A549 (cell line): ENCODE data around the gene CAMTA1. TPM values are rescaled to one million over a fixed set of nuclear protein-coding genes. Genes with fewer than 3 reads are reported as not detected.

ENCODE experiments used
- ATAC-seq, 2 experiments: fragments of 200-7000 bp in 1 of 2; fragments of >200 bp in 1 of 2; cut with Nextera tagmentation in 1 of 2; cut with Tn5 transposase in 1 of 2; 3 replicates each; pipeline versions ENCODE4 v1.8.0 to v1.9.1; 2018 to 2020; ENCODE audit warnings: mild to moderate bottlenecking in 1 of 2, moderate library complexity in 1 of 2
- CTCF ChIA-PET: fragments of 300-600 bp; sonication (Branson Sonifier 250); formaldehyde crosslinking; extraction: SDS; loops from one replicate; lab custom pipeline; 2021; ENCODE audit warnings: antibody characterized with exemption, inconsistent platforms; lab: Yijun Ruan, JAX
- POLR2A ChIA-PET: fragments of 350-600 bp; formaldehyde crosslinking; extraction: SDS; loops from one replicate; lab custom pipeline; 2021; ENCODE audit warnings: antibody characterized with exemption, inconsistent platforms; lab: Yijun Ruan, JAX
- DNase-seq, 2 experiments: peaks; one replicate each; pipeline versions ENCODE4 v3.0.0 to v3.0.0-alpha.2; 2011 to 2016; ENCODE audit warnings: low read depth in 1 of 2, low spot score in 1 of 2
- FAIRE-seq: peaks from 2 replicates; lab custom pipeline; 2011; peaks lifted over from hg19 to GRCh38; lab: Jason Lieb, UNC
- H3K27ac ChIP-seq, 2 experiments: fragments of >200 bp; sonication (Bioruptor Twin); formaldehyde crosslinking; 3 replicates each; pipeline ENCODE4 v1.5.1; 2016 to 2017
- H3K4me1 ChIP-seq: fragments of >200 bp; sonication (Bioruptor Twin); formaldehyde crosslinking; 3 replicates; pipeline ENCODE4 v1.6.1; 2016
- H3K4me2 ChIP-seq: fragments of >200 bp; sonication (Bioruptor Twin); formaldehyde crosslinking; 3 replicates; pipeline ENCODE4 v1.6.1; 2016
- H3K4me3 ChIP-seq: fragments of >200 bp; sonication (Bioruptor Twin); formaldehyde crosslinking; 3 replicates; pipeline ENCODE4 v1.5.1; 2016
- H3K9me3 ChIP-seq: fragments of >200 bp; sonication (Bioruptor Twin); formaldehyde crosslinking; 3 replicates; pipeline ENCODE4 v1.6.1; 2016
- ATOH8 ChIP-seq: fragments of 250-450 bp; sonication (Bioruptor Pico); IDR thresholded peaks from 2 replicates; pipeline ENCODE4 v1.5.0; 2020; ENCODE audit warnings: low read depth, mild to moderate bottlenecking, moderate library complexity
- CEBPB ChIP-seq, 2 experiments: fragments of >200 bp in 1 of 2; sonication (Bioruptor Twin) in 1 of 2; formaldehyde crosslinking in 1 of 2; IDR thresholded peaks; 2 replicates each; pipeline ENCODE4 v1.6.1; 2012 to 2016
- CHD2 ChIP-seq: fragments of 150-350 bp; IDR thresholded peaks from 2 replicates; pipeline ENCODE4 v1.6.1; 2014; ENCODE audit warnings: low read length; ENCODE audit not compliant: partially characterized antibody
- CTCF ChIP-seq: fragments of >200 bp; sonication (Bioruptor Twin); formaldehyde crosslinking; IDR thresholded peaks from 3 replicates; pipeline ENCODE4 v1.5.1; 2016
- E2F6 ChIP-seq: IDR thresholded peaks from 2 replicates; pipeline ENCODE4 v1.6.1; 2012; ENCODE audit warnings: low read depth, borderline replicate concordance
- EHMT2 ChIP-seq: fragments of 200-600 bp; sonication (generic); IDR thresholded peaks from 2 replicates; pipeline ENCODE4 v1.6.1; 2016; ENCODE audit warnings: antibody characterized with exemption, low read depth, mild to moderate bottlenecking, moderate library complexity
- ELK1 ChIP-seq: fragments of 150-350 bp; IDR thresholded peaks from 2 replicates; pipeline ENCODE4 v1.6.1; 2014; ENCODE audit warnings: low read depth, mild to moderate bottlenecking, low read length
- FOSB ChIP-seq: fragments of 250-450 bp; sonication (Bioruptor Pico); IDR thresholded peaks from 2 replicates; pipeline ENCODE4 v1.5.0; 2020; ENCODE audit warnings: mild to moderate bottlenecking, moderate library complexity
- HOXB13 ChIP-seq: fragments of 250-450 bp; sonication (Bioruptor Pico); IDR thresholded peaks from 2 replicates; pipeline ENCODE4 v1.5.0; 2020; ENCODE audit warnings: low read depth, mild to moderate bottlenecking, moderate library complexity
- JUNB ChIP-seq: fragments of >200 bp; sonication (Bioruptor Twin); formaldehyde crosslinking; IDR thresholded peaks from 2 replicates; pipeline ENCODE4 v1.6.1; 2016
- KDM5A ChIP-seq: fragments of 200-600 bp; sonication (generic); IDR thresholded peaks from 2 replicates; pipeline ENCODE4 v1.6.1; 2016; ENCODE audit warnings: antibody characterized with exemption, mild to moderate bottlenecking
- MAZ ChIP-seq: fragments of 150-350 bp; IDR thresholded peaks from 2 replicates; pipeline ENCODE4 v1.6.1; 2014; ENCODE audit warnings: antibody characterized with exemption, low read depth, low read length, borderline replicate concordance
- NFE2L2 ChIP-seq: fragments of 150-350 bp; conservative IDR thresholded peaks from 2 replicates; pipeline ENCODE4 v1.6.1; 2014; ENCODE audit warnings: low read length
- NR3C1 ChIP-seq: fragments of >200 bp; sonication (Bioruptor Twin); formaldehyde crosslinking; IDR thresholded peaks from 3 replicates; pipeline ENCODE4 v1.6.1; 2017
- PBX3 ChIP-seq: IDR thresholded peaks from 2 replicates; pipeline ENCODE4 v1.6.1; 2012
- PHF8 ChIP-seq: fragments of 200-600 bp; sonication (generic); IDR thresholded peaks from 2 replicates; pipeline ENCODE4 v1.6.1; 2016; ENCODE audit warnings: low read depth, mild to moderate bottlenecking, antibody characterized with exemption, moderate library complexity, borderline replicate concordance
- RARB ChIP-seq: fragments of 250-450 bp; sonication (Bioruptor Pico); IDR thresholded peaks from 2 replicates; pipeline ENCODE4 v1.8.0; 2021; ENCODE audit warnings: mild to moderate bottlenecking, moderate library complexity
- SMC3 ChIP-seq: fragments of >200 bp; sonication (Bioruptor Twin); formaldehyde crosslinking; IDR thresholded peaks from 3 replicates; pipeline ENCODE4 v1.6.1; 2018; ENCODE audit warnings: inconsistent platforms
- TP53 ChIP-seq: fragments of 250-450 bp; sonication (Bioruptor Pico); IDR thresholded peaks from 2 replicates; pipeline ENCODE4 v1.5.0; 2021; ENCODE audit warnings: mild to moderate bottlenecking, moderate library complexity
- USF2 ChIP-seq: fragments of 450-650 bp; IDR thresholded peaks from 2 replicates; pipeline ENCODE4 v1.6.1; 2014; ENCODE audit warnings: antibody characterized with exemption
- ZNF302 ChIP-seq: fragments of 250-450 bp; sonication (Bioruptor Pico); IDR thresholded peaks from 2 replicates; pipeline ENCODE4 v1.9.0; 2021; ENCODE audit warnings: inconsistent platforms, mild to moderate bottlenecking, moderate library complexity
- ZSCAN20 ChIP-seq: fragments of 250-450 bp; sonication (Bioruptor Pico); IDR thresholded peaks from 2 replicates; pipeline ENCODE4 v1.8.0; 2022; ENCODE audit warnings: mild to moderate bottlenecking, moderate library complexity
- WGBS: methylation state at CpG from one replicate; pipeline ENCODE4 v1.1.6; 2017; ENCODE audit errors: missing lambda C conversion rate; 5-methylcytosine and 5-hydroxymethylcytosine counted together
- polyA plus RNA-seq, 4 experiments: library from polyadenylated mRNA; depleted of rRNA in 3 of 4; stranded (reverse); fragments of >200 nt; fragmentation: RNase III in 1 of 4; extraction: RNeasy Plus Mini Kit Qiagen cat#74134 plus additional on column Dnase treatment in 1 of 4; gene quantifications; 2 replicates in 3 of 4; 3 replicates in 1 of 4; pipeline ENCODE4 v1.2.3, GENCODE V29; 2011 to 2017

Gene CAMTA1
- polyA plus RNA-seq, 2 of the 4 experiments (the other 2 are of a cell fraction): 58.8 to 75.0 TPM

GRCh38 chr1:7008975-7009740 lies 223.9 kb downstream of the CAMTA1 start:
- no peak for FAIRE-seq
- 57% methylated on average over 9 of the region's 18 CpGs for WGBS
- no peaks in the 10 kb centered on the region for H3K4me1 ChIP-seq
- DNase-seq: no peak
- H3K4me2 ChIP-seq: no peak overlapping the region
- ChIA-PET POLR2A (no interaction called here), CTCF (interaction anchor here (0.8 to 1.7 kb wide), 4 partner anchors 14 to 61 kb away, joined by 3 to 5 read pairs (median 4); no protein-coding TSS in a partner anchor)
- no peak overlapping the region for H3K27ac ChIP-seq
- no peaks in the 10 kb centered on the region for H3K9me3 ChIP-seq
- no peak overlapping the region for H3K4me3 ChIP-seq
- no peak for TF ChIP-seq JUNB
- no peak for TF ChIP-seq RARB (CRISPR knock-in tag)
- no peak for TF ChIP-seq CHD2
- TF ChIP-seq ZSCAN20 (CRISPR knock-in tag): no peak
- no peak for TF ChIP-seq CTCF
- no peak for TF ChIP-seq TP53 (CRISPR knock-in tag)
- TF ChIP-seq, all 56 proteins: peak for 0
- 0 out of 6 replicates have a peak, but pooled peaks of 1 of the 2 experiments have one; percentile 30 for ATAC-seq

- CTCF ChIA-PET: interaction anchor here (0.7 to 1.7 kb wide), 3 partner anchors 13 to 290 kb away, joined by 3 to 5 read pairs (median 4); no protein-coding TSS in a partner anchor
- ATAC-seq (no peak), DNase-seq (no peak), FAIRE-seq (no peak)
- no peak overlapping the region for H3K4me2 ChIP-seq
- no peaks in the 10 kb centered on the region for H3K4me1 ChIP-seq
- TF ChIP-seq EHMT2: no peak
- no peak for TF ChIP-seq PBX3
- TF ChIP-seq NFE2L2: no peak
- no peak for TF ChIP-seq HOXB13
- no peak for TF ChIP-seq ATOH8 (CRISPR knock-in tag)
- TF ChIP-seq CEBPB (IDR thresholded peaks at IDR 0.05): no peak
- no peak for TF ChIP-seq ELK1
- no peak for TF ChIP-seq CTCF
- no peak for TF ChIP-seq E2F6
- TF ChIP-seq KDM5A: no peak
- no peak for TF ChIP-seq MAZ
- no peak for TF ChIP-seq NR3C1
- TF ChIP-seq TP53 (CRISPR knock-in tag): no peak
- no peak for TF ChIP-seq ZNF302 (CRISPR knock-in tag)
- TF ChIP-seq USF2: no peak
- TF ChIP-seq PHF8: no peak
- TF ChIP-seq SMC3: no peak
- no peak for TF ChIP-seq FOSB (CRISPR knock-in tag)
- TF ChIP-seq, all 56 proteins: peak for 0
- Histone ChIP-seq H3K9me3 (no peaks in the 10 kb centered on the region), H3K4me3 (no peak overlapping the region), H3K27ac (no peak overlapping the region)
- WGBS: 55% methylated on average over 6 of the region's 16 CpGs
- POLR2A ChIA-PET: no interaction called here
Measured at GRCh38 chr1:7009741-7010525, 224.7 kb downstream of the CAMTA1 start.
